Lower leg skin (tissue), 4 donors: Measurements from ENCODE around the gene SPARC. TPM values are rescaled to one million over a fixed set of nuclear protein-coding genes. Genes with fewer than 3 reads are reported as not detected.

Experiments used
- DNase-seq, 2 donors: peaks; one replicate each; pipeline ENCODE4 v3.0.0-alpha.2; 2019; ENCODE audit warnings: low spot score in 2 of 2
- H3K4me3 ChIP-seq: fragments of 200-600 bp; sonication (generic); 2 replicates; pipeline ENCODE4 v1.5.1; 2017; ENCODE audit warnings: mild to moderate bottlenecking, low read depth; ENCODE audit not compliant: poor library complexity, severe bottlenecking
- CTCF ChIP-seq, 3 donors: fragments of 450-650 bp; IDR thresholded peaks; one replicate each; pipeline ENCODE4 v1.5.1; 2016; ENCODE audit warnings: antibody characterized with exemption in 3 of 3, mild to moderate bottlenecking in 3 of 3, moderate library complexity in 2 of 3
- POLR2A ChIP-seq, 2 donors: fragments of 450-650 bp; IDR thresholded peaks; one replicate each; pipeline ENCODE4 v1.6.1; 2016 to 2017; ENCODE audit warnings: antibody characterized with exemption in 2 of 2, mild to moderate bottlenecking in 1 of 2, moderate library complexity in 1 of 2
- WGBS, 2 donors: methylation state at CpG; one replicate each; pipeline ENCODE4 v1.1.5; 2018; 5-methylcytosine and 5-hydroxymethylcytosine counted together
- intact Hi-C: fragments of 100-400 bp; cut with DNase I; formaldehyde crosslinking; loops from one replicate; pipeline ENCODE4 v1.15.0; 2023; ENCODE audit warnings: low total_unique reads
- total RNA-seq, 4 donors: library from RNA; depleted of rRNA; stranded (reverse); fragments of >200 nt; gene quantifications; one replicate each; pipeline ENCODE4 v1.1.0, GENCODE V29; 2016

SPARC gene
- total RNA-seq, 4 donors from 2014 or later, result 133 to 494 (median 213) TPM

- intact Hi-C loops, result no loop called here
- 47 to 60% methylated on average over 4 of the region's 4 CpGs for WGBS, 2 donors
- TF ChIP-seq POLR2A (IDR thresholded peaks at IDR 0.05) (no peak), CTCF (IDR thresholded peaks at IDR 0.05) (no peak)
- DNase-seq, result no peak
- H3K4me3 ChIP-seq, result no peak overlapping the region
Measured at GRCh38 chr5:151671950-151672349, 14.8 kb downstream of the SPARC start.

- intact Hi-C loops, result no loop called here
- WGBS, 2 donors, result 34 to 43% methylated on average over 6 of the region's 6 CpGs
- no peak for DNase-seq
- no peak for TF ChIP-seq POLR2A (IDR thresholded peaks at IDR 0.05)
- no peak for TF ChIP-seq CTCF (IDR thresholded peaks at IDR 0.05)
- H3K4me3 ChIP-seq, result no peak overlapping the region
Measured at GRCh38 chr5:151670953-151671636, 15.6 kb downstream of the SPARC start.

DNA sequence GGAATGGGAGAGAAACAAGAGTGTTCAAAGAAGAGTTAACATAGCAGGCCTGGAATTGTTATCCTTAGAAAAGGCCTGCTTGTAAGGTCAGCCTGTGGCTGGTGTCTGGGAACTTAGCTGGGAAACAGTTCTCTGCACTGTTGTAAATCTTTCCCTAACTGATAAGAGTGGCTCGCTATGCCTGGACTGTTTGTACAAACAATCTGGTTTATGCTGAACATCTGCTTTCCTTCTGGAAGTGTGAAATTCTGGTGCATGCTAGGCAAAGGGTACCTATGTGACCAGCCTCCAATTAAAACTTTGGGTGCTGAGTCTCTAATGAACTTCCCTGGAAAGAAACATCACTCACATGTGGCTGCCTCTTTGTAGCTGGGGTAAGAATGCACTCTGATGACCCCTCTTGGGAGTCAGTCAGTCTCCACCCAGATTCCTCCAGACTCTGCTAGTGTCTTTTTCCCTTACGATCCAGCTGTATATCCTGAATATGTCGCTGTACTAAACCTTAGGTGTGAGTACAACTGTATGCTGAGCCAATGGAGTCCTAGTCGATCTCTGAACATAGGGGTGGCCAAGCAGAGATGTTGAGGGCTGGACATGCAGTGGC lies 16.5 kb downstream of the SPARC start:
- TF ChIP-seq POLR2A (IDR thresholded peaks at IDR 0.05) (no peak), CTCF (IDR thresholded peaks at IDR 0.05) (no peak)
- intact Hi-C loops, result no loop called here
- DNase-seq, result no peak
- no peak overlapping the region for H3K4me3 ChIP-seq
- 59 to 60% methylated on average over 4 of the region's 4 CpGs for WGBS, 2 donors

DNA sequence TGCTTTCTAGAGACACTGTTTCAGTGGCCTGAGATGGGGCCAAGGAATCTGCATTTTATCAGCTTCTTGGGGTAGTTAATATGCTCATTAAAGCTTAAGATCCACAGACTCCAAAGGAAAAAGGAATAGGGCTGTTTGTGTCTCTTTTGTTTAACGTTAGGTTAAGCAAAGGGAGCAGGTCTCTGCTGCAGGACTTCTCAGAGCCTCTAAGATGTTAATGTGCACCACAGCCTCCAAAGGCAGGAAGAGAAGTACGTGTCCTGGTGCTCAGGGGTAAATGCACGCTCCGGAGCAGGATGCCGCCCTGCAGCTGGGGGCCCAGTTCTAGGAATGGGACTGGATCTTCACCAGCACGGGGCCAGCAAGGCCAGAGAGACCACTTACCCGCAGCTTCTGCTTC lies 19.6 kb downstream of the SPARC start:
- no peak for DNase-seq
- no peak overlapping the region for H3K4me3 ChIP-seq
- 69 to 73% methylated on average over 7 of the region's 7 CpGs for WGBS, 2 donors
- TF ChIP-seq CTCF (IDR thresholded peaks at IDR 0.05) (no peak), POLR2A (IDR thresholded peaks at IDR 0.05) (no peak)
- intact Hi-C loops, result no loop called here

DNA sequence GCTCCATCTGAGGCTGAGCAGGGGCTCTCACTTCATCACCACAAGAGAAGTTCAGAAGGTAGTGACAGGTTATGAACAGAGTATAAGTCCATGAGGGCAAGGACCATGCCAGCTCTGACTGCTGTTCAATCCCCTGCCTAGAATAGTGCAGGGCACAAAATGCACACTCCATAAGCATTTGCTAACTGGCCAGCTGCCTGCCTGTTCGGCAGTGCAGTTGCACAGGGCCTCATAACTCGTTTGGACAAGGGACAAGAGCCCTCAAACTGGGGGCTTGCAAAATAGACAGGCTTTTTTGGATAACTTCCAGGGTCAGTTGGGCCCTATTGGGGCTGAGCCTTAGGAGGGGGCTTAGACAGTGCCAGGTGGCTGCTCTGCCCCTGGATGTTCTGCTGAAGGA lies 21.1 kb downstream of the SPARC start:
- no peak for TF ChIP-seq POLR2A (IDR thresholded peaks at IDR 0.05)
- no peak for TF ChIP-seq CTCF (IDR thresholded peaks at IDR 0.05)

More for the DNA sequence above, 21.1 kb downstream of the SPARC start:
- H3K4me3 ChIP-seq, result no peak overlapping the region
- intact Hi-C loops, result no loop called here
- 9% methylated on average over 2 of the region's 2 CpGs; no CpG with 5 or more reads in 1 of the 2 donors for WGBS, 2 donors
- no peak for DNase-seq
